Astrocyte of the spinal cord (primary cell): Measurements from ENCODE around the gene GPRASP3.
"Not testable (repeated sequence)": the region's sequence is repeated elsewhere in the genome, so short reads cannot be mapped to it uniquely, and the experiment has no call there.

Source experiments
- DNase-seq: peaks from one replicate; pipeline ENCODE4 v3.0.0; 2011; ENCODE audit warnings: low read depth, low spot score
- H3K4me3 ChIP-seq: 2 replicates; pipeline ENCODE4 v1.5.1; 2011; ENCODE audit warnings: low read depth, mild to moderate bottlenecking, low read length, moderate library complexity
- in situ Hi-C: cut with HindIII; loops from 2 replicates; pipeline ENCODE4 v1.10.0; 2017; ENCODE audit warnings: low sequenced_read_pairs
- TF ChIP-seq, protein P1 (sequence below): IDR thresholded peaks from 2 replicates; pipeline ENCODE4 v1.5.1; 2012; ENCODE audit warnings: low read depth, mild to moderate bottlenecking, low read length, inconsistent platforms

GPRASP3 gene, protein sequence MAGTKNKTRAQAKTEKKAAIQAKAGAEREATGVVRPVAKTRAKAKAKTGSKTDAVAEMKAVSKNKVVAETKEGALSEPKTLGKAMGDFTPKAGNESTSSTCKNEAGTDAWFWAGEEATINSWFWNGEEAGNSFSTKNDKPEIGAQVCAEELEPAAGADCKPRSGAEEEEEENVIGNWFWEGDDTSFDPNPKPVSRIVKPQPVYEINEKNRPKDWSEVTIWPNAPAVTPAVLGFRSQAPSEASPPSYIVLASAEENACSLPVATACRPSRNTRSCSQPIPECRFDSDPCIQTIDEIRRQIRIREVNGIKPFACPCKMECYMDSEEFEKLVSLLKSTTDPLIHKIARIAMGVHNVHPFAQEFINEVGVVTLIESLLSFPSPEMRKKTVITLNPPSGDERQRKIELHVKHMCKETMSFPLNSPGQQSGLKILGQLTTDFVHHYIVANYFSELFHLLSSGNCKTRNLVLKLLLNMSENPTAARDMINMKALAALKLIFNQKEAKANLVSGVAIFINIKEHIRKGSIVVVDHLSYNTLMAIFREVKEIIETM

DNA sequence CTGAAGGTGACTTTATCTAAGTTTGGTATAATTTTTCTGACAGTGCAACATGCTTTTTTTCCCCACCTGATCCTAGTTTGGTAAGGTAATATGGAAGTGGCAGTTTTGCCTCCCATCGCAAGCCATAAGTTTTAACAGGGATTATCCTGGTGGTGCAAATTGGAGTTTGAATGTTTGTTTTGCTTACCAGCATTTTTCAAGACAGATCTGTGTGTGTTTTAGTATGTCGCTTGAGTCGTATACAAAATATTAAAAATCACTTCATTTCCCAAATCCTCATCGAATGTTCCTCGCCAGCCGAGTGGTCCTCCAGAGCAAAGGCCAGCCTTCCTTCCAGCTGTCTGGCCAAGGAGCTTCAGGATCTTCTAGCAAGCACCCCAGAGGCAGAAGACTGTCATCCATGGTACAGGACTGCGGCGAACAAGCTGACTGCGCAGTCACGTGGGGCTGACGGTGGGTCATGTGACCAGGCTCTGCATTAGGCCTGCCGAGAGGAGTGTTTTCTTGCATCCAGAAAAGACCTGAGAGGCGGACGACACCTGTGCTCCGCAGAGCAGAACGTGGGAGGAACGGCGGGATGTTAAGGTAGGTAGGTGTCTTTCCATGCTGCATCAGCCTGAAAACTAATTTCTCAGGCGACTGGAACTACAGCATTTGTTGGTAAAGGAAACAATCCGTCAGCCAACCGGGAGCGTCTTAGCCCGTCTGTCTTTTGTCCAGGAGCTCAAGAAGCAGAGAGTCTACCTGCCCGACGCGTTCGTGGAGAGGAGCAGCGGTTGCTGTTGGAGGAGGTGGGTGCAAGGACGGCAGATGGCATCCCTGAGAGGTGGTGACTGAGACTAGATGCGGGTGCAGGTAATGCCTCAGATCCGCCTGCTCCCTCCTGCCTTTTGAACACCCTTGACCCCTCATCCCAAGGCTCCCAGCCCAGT is at the start of gene GPRASP3:
GPRASP3 (plus strand) TSS at position 507 of the 932 bp plus-strand sequence. CDS start 28,253 bp downstream, outside the sequence.
- DNase-seq: peak; percentile 77
- peak within 1 kb of the TSS; percentile 61 for H3K4me3 ChIP-seq
- in situ Hi-C loops: no loop called here
- TF ChIP-seq, protein P1, sequence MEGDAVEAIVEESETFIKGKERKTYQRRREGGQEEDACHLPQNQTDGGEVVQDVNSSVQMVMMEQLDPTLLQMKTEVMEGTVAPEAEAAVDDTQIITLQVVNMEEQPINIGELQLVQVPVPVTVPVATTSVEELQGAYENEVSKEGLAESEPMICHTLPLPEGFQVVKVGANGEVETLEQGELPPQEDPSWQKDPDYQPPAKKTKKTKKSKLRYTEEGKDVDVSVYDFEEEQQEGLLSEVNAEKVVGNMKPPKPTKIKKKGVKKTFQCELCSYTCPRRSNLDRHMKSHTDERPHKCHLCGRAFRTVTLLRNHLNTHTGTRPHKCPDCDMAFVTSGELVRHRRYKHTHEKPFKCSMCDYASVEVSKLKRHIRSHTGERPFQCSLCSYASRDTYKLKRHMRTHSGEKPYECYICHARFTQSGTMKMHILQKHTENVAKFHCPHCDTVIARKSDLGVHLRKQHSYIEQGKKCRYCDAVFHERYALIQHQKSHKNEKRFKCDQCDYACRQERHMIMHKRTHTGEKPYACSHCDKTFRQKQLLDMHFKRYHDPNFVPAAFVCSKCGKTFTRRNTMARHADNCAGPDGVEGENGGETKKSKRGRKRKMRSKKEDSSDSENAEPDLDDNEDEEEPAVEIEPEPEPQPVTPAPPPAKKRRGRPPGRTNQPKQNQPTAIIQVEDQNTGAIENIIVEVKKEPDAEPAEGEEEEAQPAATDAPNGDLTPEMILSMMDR: no peak

DNA sequence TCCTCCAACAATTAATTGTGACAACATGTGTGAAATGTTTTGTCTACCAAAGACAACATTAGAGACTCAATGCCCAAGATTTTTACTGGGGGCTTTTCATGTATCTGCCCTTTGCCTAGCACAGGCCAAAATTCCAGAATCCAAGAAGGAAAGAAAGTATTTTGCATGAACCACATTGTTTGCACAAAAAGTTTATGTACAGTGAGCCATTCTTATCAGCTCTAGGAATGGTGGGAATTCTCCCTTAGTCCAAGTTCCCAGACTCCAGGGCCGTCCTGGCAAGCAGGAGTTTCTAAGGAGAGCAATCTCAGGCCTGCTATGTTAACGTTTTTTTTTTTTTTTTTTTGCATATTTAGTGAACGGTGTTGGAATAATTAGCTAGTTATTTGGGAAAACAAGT is 47.7 kb upstream of the GPRASP3 start:
- TF ChIP-seq, protein P1: no peak
- in situ Hi-C loops: no loop called here

DNA sequence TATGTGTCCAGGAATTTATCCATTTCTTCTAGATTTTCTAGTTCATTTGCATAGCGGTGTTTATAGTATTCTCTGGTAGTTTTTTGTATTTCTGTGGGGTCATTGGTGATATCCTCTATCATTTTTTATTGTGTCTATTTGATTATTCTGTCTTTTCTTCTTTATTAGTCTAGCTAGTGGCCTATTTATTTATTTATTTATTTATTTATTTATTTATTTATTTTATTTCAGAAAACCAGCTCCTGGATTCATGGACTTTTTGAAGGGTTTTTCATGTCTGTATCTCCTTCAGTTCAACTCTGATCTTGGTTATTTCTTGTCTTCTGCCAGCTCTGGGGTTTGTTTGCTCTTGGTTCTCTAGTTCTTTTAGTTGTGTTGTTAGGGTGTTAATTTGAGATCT is 43.1 kb upstream of the GPRASP3 start:
- in situ Hi-C loops, H3K4me3 ChIP-seq, DNase-seq: not testable (repeated sequence)

More for the DNA sequence above, 47.7 kb upstream of the GPRASP3 start:
- DNase-seq: no peak
- H3K4me3 ChIP-seq: no peak overlapping the region

DNA sequence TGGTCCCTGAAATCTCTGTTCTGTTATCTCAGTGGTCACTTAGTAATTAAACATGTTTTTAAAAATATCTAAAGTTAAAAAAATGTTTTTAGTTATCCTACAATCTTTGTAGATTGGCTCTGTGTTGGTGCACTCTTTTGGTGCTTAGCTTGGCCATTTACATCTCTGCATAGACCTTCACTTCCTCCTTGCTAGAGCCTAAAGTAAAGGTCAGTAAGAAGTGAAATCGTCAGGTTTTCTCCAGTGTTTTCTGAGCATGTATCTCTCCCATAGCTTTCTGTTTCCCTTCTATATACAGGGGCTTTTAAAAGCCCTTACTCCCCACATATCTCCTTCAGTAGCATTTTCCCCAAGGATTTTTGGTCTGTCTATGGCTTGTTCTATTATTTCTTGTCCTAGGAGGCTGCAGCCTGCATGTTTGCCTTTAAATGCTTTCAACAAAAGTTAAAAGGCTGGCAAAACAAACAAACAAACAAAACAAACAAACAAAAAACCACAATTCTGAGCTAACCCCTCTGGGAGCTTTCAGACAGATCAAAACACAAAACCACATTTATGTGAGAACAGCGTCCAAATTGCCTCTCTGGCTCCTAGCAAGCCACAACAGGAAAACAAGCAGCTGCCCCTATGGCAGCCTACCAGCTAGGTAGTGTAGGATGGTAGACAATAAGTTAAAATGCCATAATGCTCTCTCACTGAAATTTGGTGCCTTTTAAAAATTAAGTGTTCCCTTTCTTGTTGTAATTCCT is 35.6 kb upstream of the GPRASP3 start:
- no peak overlapping the region for H3K4me3 ChIP-seq
- TF ChIP-seq, protein P1: no peak
- in situ Hi-C loops: no loop called here
- no peak for DNase-seq

DNA sequence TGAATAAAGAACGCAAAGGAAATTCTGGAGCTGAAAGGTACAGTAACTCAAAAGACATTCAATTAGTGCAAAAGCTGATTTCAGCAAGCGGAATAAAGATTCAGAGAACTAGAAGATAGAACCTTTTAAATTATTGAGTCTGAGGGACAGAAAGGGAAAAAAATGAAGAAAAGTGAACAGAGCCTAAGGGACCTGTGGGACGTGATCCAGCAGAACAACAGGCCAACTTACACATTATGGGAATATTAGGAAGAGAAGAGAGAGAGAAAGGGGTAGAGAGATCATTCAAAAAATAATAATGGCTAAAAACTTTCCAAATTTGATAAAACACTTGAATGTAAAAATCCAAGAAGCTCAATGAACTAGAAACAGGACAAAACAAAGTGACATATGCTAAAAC is 25.8 kb upstream of the GPRASP3 start:
- in situ Hi-C loops: no loop called here
- DNase-seq: no peak
- no peak overlapping the region for H3K4me3 ChIP-seq
- TF ChIP-seq, protein P1: no peak

DNA sequence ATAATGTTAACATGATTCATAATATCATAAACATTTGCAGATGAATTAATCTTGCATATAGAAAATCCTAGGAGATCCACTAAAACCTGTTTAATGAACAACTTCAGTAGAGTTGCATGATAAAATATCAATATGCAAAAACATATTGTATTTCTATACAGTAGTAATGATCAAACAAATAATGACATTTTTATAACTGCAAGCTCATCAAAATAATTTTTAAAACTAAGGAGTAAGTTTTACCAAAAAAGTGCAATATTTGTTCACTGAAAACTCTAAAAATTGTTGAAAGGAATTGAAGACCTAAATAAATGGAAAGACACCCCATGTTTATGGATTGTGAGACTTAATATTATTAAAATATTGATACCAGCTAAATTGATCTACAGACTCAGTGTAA is 24.2 kb upstream of the GPRASP3 start:
- TF ChIP-seq, protein P1: no peak

More for the DNA sequence above, 24.2 kb upstream of the GPRASP3 start:
- in situ Hi-C loops: no loop called here
- H3K4me3 ChIP-seq: no peak overlapping the region
- no peak for DNase-seq
